AG10803 (cell line): ENCODE results near the gene PRPSAP2.

Source experiments
- DNase-seq: peaks from one replicate; pipeline ENCODE4 v3.0.0; 2010; ENCODE audit warnings: low read depth
- H3K4me3 ChIP-seq: 2 replicates; pipeline ENCODE4 v1.5.1; 2011; ENCODE audit warnings: mild to moderate bottlenecking, low read length, control low read depth
- TF ChIP-seq, protein P1 (sequence below): conservative IDR thresholded peaks from 2 replicates; pipeline ENCODE4 v1.5.1; 2011; ENCODE audit warnings: mild to moderate bottlenecking, low read length, control low read depth, inconsistent platforms

Gene PRPSAP2

DNA sequence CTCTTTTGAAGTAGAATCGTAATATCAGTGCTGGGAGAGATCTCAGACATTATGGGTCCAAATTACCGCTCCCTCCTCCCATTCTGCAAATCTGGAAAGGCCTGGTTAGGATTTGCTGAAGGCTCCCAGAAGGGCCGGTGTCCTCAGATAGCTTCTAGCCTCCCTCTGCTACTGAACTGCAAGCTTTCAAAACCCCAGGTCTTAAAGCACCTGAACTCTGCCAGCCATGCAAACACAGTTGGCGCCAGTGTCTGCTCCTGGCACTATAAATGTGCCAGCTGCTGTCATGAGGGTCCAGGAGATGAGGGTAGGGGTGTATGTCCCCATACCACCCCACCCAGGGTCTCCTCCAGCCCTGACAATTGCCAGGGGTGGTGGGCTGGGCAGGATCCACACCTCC, 118.3 kb downstream of the PRPSAP2 start:
- H3K4me3 ChIP-seq = no peak overlapping the region
- DNase-seq = no peak
- TF ChIP-seq, protein P1, sequence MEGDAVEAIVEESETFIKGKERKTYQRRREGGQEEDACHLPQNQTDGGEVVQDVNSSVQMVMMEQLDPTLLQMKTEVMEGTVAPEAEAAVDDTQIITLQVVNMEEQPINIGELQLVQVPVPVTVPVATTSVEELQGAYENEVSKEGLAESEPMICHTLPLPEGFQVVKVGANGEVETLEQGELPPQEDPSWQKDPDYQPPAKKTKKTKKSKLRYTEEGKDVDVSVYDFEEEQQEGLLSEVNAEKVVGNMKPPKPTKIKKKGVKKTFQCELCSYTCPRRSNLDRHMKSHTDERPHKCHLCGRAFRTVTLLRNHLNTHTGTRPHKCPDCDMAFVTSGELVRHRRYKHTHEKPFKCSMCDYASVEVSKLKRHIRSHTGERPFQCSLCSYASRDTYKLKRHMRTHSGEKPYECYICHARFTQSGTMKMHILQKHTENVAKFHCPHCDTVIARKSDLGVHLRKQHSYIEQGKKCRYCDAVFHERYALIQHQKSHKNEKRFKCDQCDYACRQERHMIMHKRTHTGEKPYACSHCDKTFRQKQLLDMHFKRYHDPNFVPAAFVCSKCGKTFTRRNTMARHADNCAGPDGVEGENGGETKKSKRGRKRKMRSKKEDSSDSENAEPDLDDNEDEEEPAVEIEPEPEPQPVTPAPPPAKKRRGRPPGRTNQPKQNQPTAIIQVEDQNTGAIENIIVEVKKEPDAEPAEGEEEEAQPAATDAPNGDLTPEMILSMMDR = no peak

DNA sequence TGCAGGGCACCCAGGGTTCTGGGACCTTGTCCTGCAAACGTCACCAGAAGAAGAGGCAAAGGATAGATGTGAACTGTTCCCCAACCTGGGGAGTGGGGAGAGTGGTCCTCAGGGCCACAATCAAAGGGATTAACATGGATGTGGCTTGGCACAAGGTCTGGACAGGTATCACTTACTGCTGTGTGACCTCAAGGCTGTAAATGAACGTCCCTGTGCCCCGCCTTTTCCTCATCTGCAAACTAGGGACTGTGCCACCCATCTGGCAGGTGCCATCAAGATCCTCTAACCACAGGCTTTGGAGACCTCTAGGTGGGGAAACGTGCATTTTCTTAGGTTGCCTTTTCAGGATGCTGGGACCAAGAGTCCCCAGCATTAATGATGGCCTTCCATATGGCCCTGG, 119.1 kb downstream of the PRPSAP2 start:
- DNase-seq = no peak

DNA sequence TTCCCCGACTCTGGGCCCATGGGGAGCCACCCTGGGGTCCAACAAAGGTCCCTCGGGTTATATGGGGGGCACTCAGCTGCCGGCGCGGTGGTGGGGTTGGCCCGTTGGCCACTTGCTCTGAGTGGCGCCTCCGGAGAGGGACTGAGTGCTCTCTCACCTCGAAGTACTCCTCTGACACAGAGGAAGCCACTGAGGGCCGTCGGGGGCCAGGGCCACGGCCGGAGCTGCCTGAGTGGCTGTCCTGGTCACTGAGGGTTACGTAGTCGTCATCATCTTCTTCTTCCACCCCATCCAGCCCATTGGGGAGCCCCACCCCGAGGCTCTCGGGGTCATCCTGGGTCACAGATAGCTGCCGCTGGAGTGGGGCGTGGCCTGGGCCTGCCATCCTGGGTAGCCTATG, 119.7 kb downstream of the PRPSAP2 start:
- TF ChIP-seq, protein P1 = no peak
- no peak for DNase-seq
- no peak overlapping the region for H3K4me3 ChIP-seq

More for the DNA sequence above, 119.1 kb downstream of the PRPSAP2 start:
- TF ChIP-seq, protein P1 = no peak
- no peak overlapping the region for H3K4me3 ChIP-seq

DNA sequence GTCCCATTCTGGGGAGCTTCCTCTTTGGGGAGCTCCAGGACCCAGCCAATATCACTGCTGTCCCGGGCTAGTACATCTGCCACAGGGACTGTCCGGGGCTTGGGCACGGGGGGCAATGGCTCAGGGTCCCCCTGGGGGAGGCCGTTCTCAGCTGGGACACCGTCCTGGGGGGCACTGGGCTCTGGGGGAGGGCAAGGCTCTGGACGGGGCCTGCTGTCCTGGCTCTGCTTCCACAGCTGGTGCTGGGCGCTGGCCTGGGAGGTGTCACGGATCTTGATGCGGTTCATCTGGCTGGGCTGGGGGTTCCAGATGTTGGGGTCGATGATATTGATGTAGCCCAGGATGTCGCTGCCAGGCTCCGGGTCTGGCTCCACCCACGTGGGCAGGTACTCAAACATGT, 120.1 kb downstream of the PRPSAP2 start:
- TF ChIP-seq, protein P1 = no peak
- DNase-seq = no peak
- no peak overlapping the region for H3K4me3 ChIP-seq

DNA sequence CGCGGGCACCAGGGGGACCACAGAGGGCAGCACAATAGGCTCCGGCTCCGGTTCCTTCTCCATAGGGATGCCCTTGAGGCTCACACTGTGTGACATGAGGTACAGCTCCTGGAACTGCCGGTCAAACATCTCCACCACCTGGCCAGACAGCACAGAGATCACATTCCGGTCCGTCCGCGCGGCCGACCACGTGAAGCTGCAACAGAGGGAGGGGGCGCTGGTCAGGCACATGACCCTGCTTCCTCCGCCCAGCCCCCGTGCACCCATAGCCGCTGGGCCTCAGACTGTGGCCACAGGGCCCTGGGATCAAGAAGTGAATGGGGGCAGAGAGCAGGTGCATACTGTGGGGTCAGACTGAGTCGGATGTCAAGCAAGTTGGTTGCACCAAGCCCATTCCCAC, 120.7 kb downstream of the PRPSAP2 start:
- TF ChIP-seq, protein P1 = no peak
- no peak overlapping the region for H3K4me3 ChIP-seq
- no peak for DNase-seq
